Peyer's patch (tissue), 4 donors: ENCODE measurements around the gene TMEM143. TPM values are rescaled to one million over a fixed set of nuclear protein-coding genes. Genes with fewer than 3 reads are reported as not detected.

Source experiments
- DNase-seq, 3 donors: peaks; one replicate each; pipeline ENCODE4 v3.0.0-alpha.2; 2017 to 2019
- H3K27ac ChIP-seq, 4 donors: fragments of 200-600 bp; sonication (generic); one replicate each; pipeline ENCODE4 v1.5.1; 2016 to 2019
- H3K27me3 ChIP-seq, 2 donors: fragments of 200-600 bp; sonication (generic); one replicate each; pipeline ENCODE4 v1.5.1; 2019
- H3K36me3 ChIP-seq, 3 donors: fragments of 200-600 bp; sonication (generic); one replicate each; pipeline ENCODE4 v1.5.1; 2016 to 2019
- H3K4me1 ChIP-seq, 4 donors: fragments of 200-600 bp; sonication (generic); one replicate each; pipeline ENCODE4 v1.5.1; 2016 to 2019
- H3K4me3 ChIP-seq, 4 donors: fragments of 200-600 bp; sonication (generic); 1 replicate in 3 of 4; 2 replicates in 1 of 4; pipeline ENCODE4 v1.5.1; 2016 to 2019; ENCODE audit warnings: mild to moderate bottlenecking in 1 of 4
- H3K9me3 ChIP-seq, 4 donors: fragments of 200-600 bp; sonication (generic); one replicate each; pipeline ENCODE4 v1.5.1; 2016 to 2019; ENCODE audit warnings: mild to moderate bottlenecking in 1 of 4
- POLR2A ChIP-seq, 2 donors: fragments of 450-650 bp; IDR thresholded peaks; one replicate each; pipeline ENCODE4 v1.5.1; 2017; ENCODE audit warnings: antibody characterized with exemption in 2 of 2, mild to moderate bottlenecking in 2 of 2, moderate library complexity in 2 of 2
- total RNA-seq, 4 donors: library from RNA; depleted of rRNA; stranded (reverse); fragments of >200 nt; gene quantifications; one replicate each; pipeline ENCODE4 v1.1.0, GENCODE V29; 2016
- TF ChIP-seq, protein P1 (sequence below), 6 experiments: fragments of 450-650 bp in 4 of 6; fragments of 200-600 bp in 2 of 6; sonication (generic) in 1 of 6; IDR thresholded peaks; one replicate each; pipeline ENCODE4 v1.5.1; 2017 to 2019; ENCODE audit warnings: antibody characterized with exemption in 6 of 6, mild to moderate bottlenecking in 3 of 6, moderate library complexity in 1 of 6

The TMEM143 gene
- total RNA-seq, 4 donors from 2014 or later, result 8.6 to 30.5 (median 20.0) TPM

DNA sequence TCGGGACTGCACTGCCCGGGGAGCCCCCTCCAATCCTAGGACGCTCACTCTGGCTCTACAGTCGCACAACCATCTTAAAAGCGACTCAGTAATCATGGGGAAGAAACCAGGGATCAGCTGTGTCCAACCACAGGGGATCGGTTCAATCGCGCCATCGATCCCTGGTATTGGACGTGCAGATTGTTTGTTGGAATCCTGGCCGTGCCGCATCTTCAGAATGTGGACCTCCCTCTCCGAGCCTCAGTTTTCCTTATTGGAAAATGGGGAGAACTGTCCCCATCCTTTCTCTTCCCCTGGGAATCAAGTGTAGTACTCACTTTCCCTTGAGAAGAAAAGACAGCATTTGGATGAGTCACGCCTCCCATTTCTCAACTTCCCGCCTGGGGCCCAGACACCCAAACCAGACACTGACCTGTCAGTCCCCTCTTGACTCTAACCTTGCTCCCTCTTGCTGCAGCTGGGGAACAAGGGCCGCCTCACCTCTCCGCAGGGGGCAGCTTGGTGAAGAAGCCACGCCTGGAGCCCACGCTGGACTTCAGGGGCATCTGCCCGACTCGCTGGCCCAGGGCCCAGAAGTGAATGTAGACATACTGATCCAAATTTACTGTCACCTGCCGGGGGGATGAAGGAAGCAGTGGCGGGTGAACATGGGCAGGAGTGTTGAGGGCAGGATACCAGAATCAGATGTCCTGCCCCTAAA is 20.7 kb downstream of the TMEM143 start:
- H3K9me3 ChIP-seq, result no peaks in the 10 kb centered on the region
- TF ChIP-seq, protein P1, sequence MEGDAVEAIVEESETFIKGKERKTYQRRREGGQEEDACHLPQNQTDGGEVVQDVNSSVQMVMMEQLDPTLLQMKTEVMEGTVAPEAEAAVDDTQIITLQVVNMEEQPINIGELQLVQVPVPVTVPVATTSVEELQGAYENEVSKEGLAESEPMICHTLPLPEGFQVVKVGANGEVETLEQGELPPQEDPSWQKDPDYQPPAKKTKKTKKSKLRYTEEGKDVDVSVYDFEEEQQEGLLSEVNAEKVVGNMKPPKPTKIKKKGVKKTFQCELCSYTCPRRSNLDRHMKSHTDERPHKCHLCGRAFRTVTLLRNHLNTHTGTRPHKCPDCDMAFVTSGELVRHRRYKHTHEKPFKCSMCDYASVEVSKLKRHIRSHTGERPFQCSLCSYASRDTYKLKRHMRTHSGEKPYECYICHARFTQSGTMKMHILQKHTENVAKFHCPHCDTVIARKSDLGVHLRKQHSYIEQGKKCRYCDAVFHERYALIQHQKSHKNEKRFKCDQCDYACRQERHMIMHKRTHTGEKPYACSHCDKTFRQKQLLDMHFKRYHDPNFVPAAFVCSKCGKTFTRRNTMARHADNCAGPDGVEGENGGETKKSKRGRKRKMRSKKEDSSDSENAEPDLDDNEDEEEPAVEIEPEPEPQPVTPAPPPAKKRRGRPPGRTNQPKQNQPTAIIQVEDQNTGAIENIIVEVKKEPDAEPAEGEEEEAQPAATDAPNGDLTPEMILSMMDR (IDR thresholded peaks at IDR 0.05), result no peak
- TF ChIP-seq POLR2A (IDR thresholded peaks at IDR 0.05), result no peak
- no peak for DNase-seq
- H3K4me1 ChIP-seq, result no peaks in the 10 kb centered on the region
- no peak overlapping the region for H3K4me3 ChIP-seq
- no peak overlapping the region for H3K27ac ChIP-seq
- no peaks in the 10 kb centered on the region for H3K27me3 ChIP-seq
- H3K36me3 ChIP-seq, result peaks cover 0 to 6% (median 0%) of the 10 kb centered on the region in 3 donors

GRCh38 chr19:48342414-48342738 is 21.4 kb downstream of the TMEM143 start:
- TF ChIP-seq, protein P1 (IDR thresholded peaks at IDR 0.05), result no peak
- TF ChIP-seq POLR2A (IDR thresholded peaks at IDR 0.05), result no peak

DNA sequence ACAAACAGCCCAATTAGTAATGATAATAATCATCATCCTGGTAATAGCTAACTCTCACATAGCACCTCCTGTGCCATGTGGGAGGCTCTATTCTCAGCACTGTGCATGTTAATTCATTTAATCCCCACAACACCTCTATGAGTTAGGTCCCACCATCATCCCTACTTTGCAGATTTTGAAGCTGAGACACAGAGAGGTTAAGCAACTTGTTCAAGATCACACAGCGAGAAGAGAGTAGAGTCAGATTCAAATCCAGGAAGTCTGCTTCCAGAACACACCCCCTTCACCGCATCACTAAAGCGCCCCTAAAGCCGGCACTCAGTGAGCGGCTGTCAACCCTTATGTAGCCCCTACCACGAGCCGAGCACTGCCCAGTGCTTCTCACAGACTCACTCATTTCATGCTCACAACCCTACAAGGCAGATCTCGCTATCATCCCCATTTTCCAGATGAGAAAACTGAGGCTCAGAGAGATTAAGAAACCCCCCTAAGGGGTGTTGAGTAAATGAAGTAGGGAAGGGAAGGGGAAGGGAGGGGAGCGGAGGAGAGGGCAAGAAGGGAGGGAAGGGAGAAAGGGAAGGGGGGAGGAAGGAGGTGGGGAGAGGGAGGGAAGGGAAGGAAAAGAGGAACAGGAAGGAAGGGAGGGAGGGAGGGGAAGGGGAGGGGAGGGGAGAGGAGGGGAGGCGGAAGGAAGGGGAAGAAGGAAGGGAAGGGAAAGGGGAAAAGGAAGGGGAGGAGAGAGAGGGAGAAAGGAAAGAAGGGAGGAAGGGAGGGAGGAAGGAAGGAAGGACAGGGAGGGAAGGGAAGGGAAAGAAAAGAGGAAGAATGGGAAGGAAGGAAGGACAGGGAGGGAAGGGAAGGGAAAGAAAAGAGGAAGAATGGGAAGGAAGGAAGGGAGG is 22.0 kb downstream of the TMEM143 start:
- H3K27ac ChIP-seq, result no peak overlapping the region
- H3K4me3 ChIP-seq, result no peak overlapping the region
- peaks cover 0 to 6% (median 0%) of the 10 kb centered on the region in 3 donors for H3K36me3 ChIP-seq
- H3K9me3 ChIP-seq, result no peaks in the 10 kb centered on the region
- TF ChIP-seq, protein P1 (IDR thresholded peaks at IDR 0.05), result no peak
- TF ChIP-seq POLR2A (IDR thresholded peaks at IDR 0.05), result no peak
- no peaks in the 10 kb centered on the region for H3K27me3 ChIP-seq
- no peaks in the 10 kb centered on the region for H3K4me1 ChIP-seq
- DNase-seq, result no peak

More at GRCh38 chr19:48342414-48342738, 21.4 kb downstream of the TMEM143 start:
- H3K9me3 ChIP-seq, result no peaks in the 10 kb centered on the region
- peaks cover 0 to 6% (median 0%) of the 10 kb centered on the region in 3 donors for H3K36me3 ChIP-seq
- no peaks in the 10 kb centered on the region for H3K27me3 ChIP-seq
- no peaks in the 10 kb centered on the region for H3K4me1 ChIP-seq
- DNase-seq, result no peak
- no peak overlapping the region for H3K4me3 ChIP-seq
- H3K27ac ChIP-seq, result no peak overlapping the region

- H3K9me3 ChIP-seq, result no peaks in the 10 kb centered on the region
- H3K4me3 ChIP-seq, result no peak overlapping the region
- TF ChIP-seq POLR2A (IDR thresholded peaks at IDR 0.05), result no peak
- TF ChIP-seq, protein P1 (IDR thresholded peaks at IDR 0.05), result no peak
- H3K36me3 ChIP-seq, result peaks cover 0 to 6% (median 0%) of the 10 kb centered on the region in 3 donors
- no peaks in the 10 kb centered on the region for H3K27me3 ChIP-seq
- no peak overlapping the region for H3K27ac ChIP-seq
- no peak for DNase-seq
- no peaks in the 10 kb centered on the region for H3K4me1 ChIP-seq
These were observed 22.7 kb downstream of the TMEM143 start for GRCh38 chr19:48340995-48341394.

GRCh38 chr19:48338802-48339503 is 24.8 kb downstream of the TMEM143 start:
- TF ChIP-seq, protein P1 (IDR thresholded peaks at IDR 0.05), result no peak
- TF ChIP-seq POLR2A (IDR thresholded peaks at IDR 0.05), result no peak
- Histone ChIP-seq H3K27me3 (no peaks in the 10 kb centered on the region), H3K4me3 (no peak overlapping the region)

More at GRCh38 chr19:48338802-48339503, 24.8 kb downstream of the TMEM143 start:
- Histone ChIP-seq H3K4me1 (peaks cover 0 to 2% (median 0%) of the 10 kb centered on the region in 4 donors), H3K9me3 (no peaks in the 10 kb centered on the region), H3K27ac (no peak overlapping the region), H3K36me3 (peaks cover 0 to 6% (median 0%) of the 10 kb centered on the region in 3 donors)
- DNase-seq, result no peak
